Left renal pelvis (tissue), 4 donors: ENCODE results near the gene DLST. TPM values are rescaled to one million over a fixed set of nuclear protein-coding genes. Genes with fewer than 3 reads are reported as not detected.

Source experiments
- DNase-seq, 4 donors: peaks; one replicate each; pipeline ENCODE4 v3.0.0-alpha.2; 2013; ENCODE audit warnings: low read depth in 4 of 4, low spot score in 3 of 4
- polyA plus RNA-seq, 4 donors: library from polyadenylated mRNA; unstranded; fragments of 120-200 nt; gene quantifications; one replicate each; pipeline ENCODE4 v1.2.1, GENCODE V29; 2013; ENCODE audit not compliant: insufficient read length in 4 of 4

The DLST gene
- polyA plus RNA-seq, 4 donors = 74.3 to 122 (median 113) TPM

GRCh38 chr14:74951443-74952179 lies 69.9 kb downstream of the DLST start:
- DNase-seq = no peak

GRCh38 chr14:74952180-74952665 lies 70.5 kb downstream of the DLST start:
- no peak for DNase-seq

- no peak for DNase-seq
Observed at GRCh38 chr14:74952697-74953484, 71.2 kb downstream of the DLST start.

Other genes with a start within 250 kb of the DLST start
- gene AREL1, start 168.8 kb upstream of the DLST start, polyA plus RNA-seq = 10 to 100 TPM; 25.6 to 42.9 (median 37.9) TPM
- gene FCF1, start 168.8 kb upstream of the DLST start, polyA plus RNA-seq = 10 to 100 TPM; 47.0 to 69.5 (median 62.2) TPM
- 100 to 1,000 TPM in 1 of 4 donors, 10 to 100 TPM in 3; 80.2 to 112 (median 91.5) TPM for gene YLPM1, start 118.6 kb upstream of the DLST start, polyA plus RNA-seq
- gene PROX2, start 5.8 kb upstream of the DLST start, polyA plus RNA-seq = 1 to 10 TPM in 2 of 4 donors, under 1 TPM in 2; 0.37 to 3.0 (median 0.83) TPM
- 1 to 10 TPM in 2 of 4 donors, under 1 TPM in 2; 0.72 to 1.8 (median 1.2) TPM for gene RPS6KL1, start 41.3 kb downstream of the DLST start, polyA plus RNA-seq
- gene PGF, start 73.7 kb downstream of the DLST start, polyA plus RNA-seq = 10 to 100 TPM in 1 of 4 donors, 1 to 10 TPM in 3; 5.7 to 12.5 (median 8.4) TPM
- 10 to 100 TPM; 48.4 to 67.7 (median 61.4) TPM for gene EIF2B2, start 121.0 kb downstream of the DLST start, polyA plus RNA-seq
- 10 to 100 TPM; 27.8 to 46.1 (median 37.1) TPM for gene MLH3, start 169.6 kb downstream of the DLST start, polyA plus RNA-seq
- 10 to 100 TPM; 25.5 to 52.6 (median 33.8) TPM for gene ACYP1, start 182.1 kb downstream of the DLST start, polyA plus RNA-seq
- gene ZC2HC1C, start 187.7 kb downstream of the DLST start, polyA plus RNA-seq = 1 to 10 TPM; 1.7 to 9.5 (median 8.3) TPM
- gene NEK9, start 245.1 kb downstream of the DLST start, polyA plus RNA-seq = 100 to 1,000 TPM; 117 to 141 (median 122) TPM